Renal cortical epithelial cell (primary cell): ENCODE data around the gene ROR2. TPM values are rescaled to one million over a fixed set of nuclear protein-coding genes. Genes with fewer than 3 reads are reported as not detected.
"Not testable (repeated sequence)": the region's sequence is repeated elsewhere in the genome, so short reads cannot be mapped to it uniquely, and the experiment has no call there.

Experiments used
- DNase-seq: peaks from one replicate; pipeline ENCODE4 v3.0.0-alpha.2; 2011; ENCODE audit warnings: low read depth
- total RNA-seq: library from RNA; depleted of rRNA; stranded (reverse); fragments of >200 nt; gene quantifications from 2 replicates; pipeline ENCODE4 v1.2.3, GENCODE V29; 2014

ROR2 gene
- total RNA-seq, 1 donor from 2014 or later = 4.4 TPM

DNA sequence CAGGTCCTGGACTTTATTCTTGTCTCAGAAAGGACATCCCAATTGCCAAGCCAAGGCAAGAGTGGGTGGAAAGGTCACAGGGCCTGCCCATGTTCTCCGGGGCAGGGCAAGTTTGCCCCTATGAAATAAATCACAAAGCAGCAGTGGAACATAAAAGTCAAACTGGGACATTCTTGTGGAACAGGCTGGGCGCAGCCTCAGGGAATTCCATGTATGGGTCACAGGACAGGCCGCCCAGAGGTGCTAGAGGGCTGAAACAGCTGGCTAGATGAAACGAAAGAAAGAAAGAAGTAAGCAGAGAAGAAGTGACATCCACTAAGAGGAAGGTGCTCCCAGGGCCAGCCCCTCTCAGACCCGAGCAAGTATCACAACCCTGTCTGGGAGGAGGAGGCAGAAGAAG is 307.3 kb downstream of the ROR2 start:
- no peak for DNase-seq

- DNase-seq = no peak
These were observed 309.6 kb downstream of the ROR2 start for GRCh38 chr9:91640428-91640827.

- no peak for DNase-seq
These were observed 311.0 kb downstream of the ROR2 start for GRCh38 chr9:91639054-91639453.

- DNase-seq = not testable (repeated sequence)
These were observed 315.2 kb downstream of the ROR2 start for GRCh38 chr9:91634832-91635231.

DNA sequence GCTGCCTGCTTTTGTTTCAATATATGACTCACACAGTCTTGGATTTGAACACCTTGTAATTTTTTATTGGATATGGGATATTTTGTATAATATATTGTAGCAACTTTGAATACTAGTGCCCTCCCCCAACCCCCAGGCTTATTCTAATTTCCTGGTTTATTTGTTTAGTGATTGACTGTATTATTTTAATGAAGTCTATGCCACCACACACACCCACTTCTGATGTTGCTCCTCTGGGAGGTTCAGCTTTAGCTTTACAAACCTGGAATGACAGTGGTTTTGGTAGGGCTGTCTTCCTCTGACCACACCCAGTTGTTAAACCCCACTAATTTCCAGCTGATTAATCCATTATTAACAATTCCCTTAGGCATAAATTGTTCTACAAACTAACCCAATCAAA is 320.3 kb downstream of the ROR2 start:
- no peak for DNase-seq

- DNase-seq = no peak
These were observed 321.1 kb downstream of the ROR2 start for GRCh38 chr9:91628892-91629291.

- DNase-seq = no peak
These were observed 324.7 kb downstream of the ROR2 start for GRCh38 chr9:91625331-91625730.

DNA sequence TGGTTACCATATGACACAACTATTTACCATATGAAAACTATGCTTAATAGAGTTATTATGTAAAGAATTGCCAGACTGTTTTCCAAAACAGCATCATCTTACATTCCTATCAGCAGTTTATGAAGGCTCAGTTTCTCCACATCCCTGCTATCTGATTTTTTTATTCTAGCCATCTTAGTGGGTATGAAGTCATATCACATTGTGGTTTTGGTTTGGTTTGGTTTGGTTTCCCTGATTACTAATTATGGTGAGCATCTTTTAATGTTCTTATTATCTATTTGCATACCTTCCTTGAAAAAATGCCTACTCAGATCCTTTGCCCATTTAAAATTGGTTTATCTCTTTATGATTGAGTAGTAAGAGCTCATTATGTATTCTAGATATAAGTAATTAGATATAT is 327.0 kb downstream of the ROR2 start:
- no peak for DNase-seq

GRCh38 chr9:91622121-91622520 is 327.9 kb downstream of the ROR2 start:
- DNase-seq = not testable (repeated sequence)

DNA sequence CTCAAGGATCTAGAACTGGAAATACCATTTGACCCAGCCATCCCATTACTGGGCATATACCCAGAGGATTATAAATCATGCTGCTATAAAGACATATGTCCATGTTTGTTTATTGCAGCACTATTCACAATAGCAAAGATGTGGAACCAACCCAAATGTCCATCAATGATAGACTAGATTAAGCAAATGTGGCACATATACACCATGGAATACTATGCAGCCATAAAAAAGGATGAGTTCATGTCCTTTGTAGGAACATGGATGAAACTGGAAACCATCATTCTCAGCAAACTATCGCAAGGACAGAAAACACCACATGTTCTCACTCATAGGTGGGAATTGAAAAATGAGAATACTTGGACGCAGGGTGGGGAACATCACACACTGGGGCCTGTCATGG is 336.0 kb downstream of the ROR2 start:
- not testable (repeated sequence) for DNase-seq

GRCh38 chr9:91611582-91611981 is 338.4 kb downstream of the ROR2 start:
- DNase-seq = no peak

DNA sequence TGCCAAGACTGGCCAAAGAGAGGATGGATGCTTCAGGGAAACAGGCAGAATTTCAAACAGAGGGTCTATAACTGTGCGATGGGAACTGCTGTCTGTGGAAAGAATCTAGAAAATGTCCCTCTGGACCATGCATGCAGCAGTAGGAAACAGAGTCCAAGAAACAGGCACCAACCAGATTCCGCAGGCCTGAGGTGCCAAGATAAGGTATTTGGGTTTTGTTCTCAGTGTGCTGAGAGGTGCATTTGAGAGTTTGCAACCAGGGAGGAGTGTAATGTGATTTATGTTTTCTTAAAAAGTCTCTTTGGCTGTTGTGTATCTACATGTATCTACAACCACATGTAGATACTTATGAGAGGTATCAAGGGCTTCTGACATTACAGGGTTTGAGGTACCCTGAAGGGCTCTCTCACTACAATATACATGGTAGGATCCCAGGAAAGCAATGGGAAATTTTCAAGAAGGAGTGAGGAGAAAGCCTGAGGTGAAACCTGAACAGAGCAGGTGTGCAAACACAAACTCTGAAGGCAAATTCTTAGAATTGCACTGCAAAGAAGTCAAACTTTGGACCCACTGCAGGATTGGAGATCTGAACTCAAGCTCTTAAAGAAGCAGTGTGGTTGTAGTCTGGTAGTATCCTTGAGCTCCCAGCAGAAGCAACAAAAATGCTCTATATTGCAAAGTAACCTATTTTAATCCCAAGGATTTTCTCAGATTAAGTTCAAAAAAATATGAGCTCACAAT is 343.6 kb downstream of the ROR2 start:
- DNase-seq = no peak

DNA sequence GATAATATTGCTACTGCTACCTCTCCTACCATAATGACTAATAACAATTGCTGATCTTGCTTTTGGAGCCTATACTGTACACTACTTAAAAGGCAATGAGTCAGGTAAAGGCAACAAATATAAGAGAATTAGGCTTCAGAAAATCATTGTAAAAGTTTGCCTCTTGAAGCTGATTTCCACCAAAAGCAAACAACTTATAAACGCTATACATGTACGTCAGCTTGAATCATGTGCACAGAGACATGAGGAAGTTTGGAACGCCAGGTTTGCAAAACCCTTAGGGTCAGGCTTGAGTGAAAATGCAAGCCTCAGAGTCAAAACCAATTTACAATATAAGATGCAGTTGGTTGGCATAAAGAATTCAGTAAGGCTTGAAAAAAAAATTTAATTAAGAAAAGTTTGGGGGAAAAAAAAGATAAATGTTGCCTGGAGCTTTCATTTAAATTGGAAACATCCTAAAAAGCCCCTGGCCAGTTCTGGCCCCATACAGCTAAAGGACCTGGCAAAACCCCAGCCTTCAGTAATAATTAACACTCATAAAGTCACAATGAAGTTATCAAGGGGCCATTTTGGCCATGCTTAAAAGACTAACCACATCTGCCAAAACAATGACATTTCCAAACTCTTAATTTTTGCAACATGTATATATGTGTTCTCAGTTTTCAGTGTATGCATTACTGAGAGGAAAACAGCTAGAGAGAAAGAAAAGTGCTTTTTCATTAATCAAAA is 345.4 kb downstream of the ROR2 start:
- DNase-seq = no peak

DNA sequence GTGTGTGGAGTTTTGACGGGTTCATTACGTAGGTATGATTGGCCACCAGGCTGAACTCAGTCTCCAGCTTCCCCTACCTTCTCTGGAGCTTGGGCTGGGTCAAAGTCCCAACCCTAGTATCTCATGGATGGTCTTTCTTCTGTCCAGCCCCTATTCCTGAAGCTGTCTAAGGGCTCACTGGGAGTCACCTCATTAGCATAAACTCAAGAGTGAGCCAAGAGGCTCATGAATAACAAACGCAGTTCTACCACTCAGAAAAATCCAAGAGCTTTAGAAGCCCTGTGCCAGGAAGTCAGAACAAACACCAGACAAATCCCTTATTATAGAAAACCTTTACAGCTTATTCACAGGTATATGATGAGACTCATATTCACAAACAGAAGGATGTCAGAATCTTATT is 346.1 kb downstream of the ROR2 start:
- no peak for DNase-seq

GRCh38 chr9:91599564-91599963 is 350.5 kb downstream of the ROR2 start:
- no peak for DNase-seq

GRCh38 chr9:91591627-91592026 is 358.4 kb downstream of the ROR2 start:
- no peak for DNase-seq

DNA sequence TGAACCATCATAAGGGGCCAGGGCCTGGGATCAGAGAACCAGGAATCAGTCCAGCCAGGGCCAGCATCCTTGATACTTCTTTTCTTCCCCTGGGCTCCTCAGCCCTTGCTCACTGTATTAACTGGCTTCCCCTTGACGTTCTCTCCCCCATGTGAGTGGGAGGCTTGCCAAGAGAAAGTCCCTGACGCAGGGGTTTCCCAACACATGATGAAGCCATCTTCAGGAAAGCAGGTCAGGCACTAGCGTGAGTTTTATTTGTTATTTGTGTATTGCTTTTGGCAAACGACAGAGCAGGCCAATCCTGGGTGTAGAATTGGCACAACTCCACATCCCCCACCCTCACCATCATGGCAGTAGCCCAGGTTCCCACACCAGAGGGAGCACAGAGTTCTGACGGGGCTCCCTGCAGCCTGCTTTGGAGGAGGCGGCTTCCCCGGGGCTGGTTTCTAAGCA is 360.9 kb downstream of the ROR2 start:
- DNase-seq = peak; percentile 22

GRCh38 chr9:91586282-91586681 is 363.7 kb downstream of the ROR2 start:
- no peak for DNase-seq

DNA sequence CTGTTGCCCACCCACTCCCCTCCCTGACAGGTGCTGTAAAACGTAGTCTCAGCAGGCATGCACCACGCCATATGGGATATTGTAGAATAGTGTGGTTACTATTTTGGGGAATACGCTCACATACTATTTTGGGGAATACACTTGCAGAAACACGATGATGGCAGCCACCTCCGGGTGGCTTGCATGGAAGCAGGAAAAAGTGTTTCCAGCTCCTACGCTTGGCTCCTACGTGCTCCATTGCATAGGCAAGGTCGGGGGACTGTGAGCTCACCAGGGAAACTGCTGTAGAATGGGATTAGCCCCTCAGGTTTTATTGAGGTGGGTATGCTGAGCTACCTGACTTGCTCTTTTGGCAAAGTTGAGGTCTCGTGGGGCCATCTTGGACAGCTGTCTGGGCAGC is 366.1 kb downstream of the ROR2 start:
- DNase-seq = no peak

DNA sequence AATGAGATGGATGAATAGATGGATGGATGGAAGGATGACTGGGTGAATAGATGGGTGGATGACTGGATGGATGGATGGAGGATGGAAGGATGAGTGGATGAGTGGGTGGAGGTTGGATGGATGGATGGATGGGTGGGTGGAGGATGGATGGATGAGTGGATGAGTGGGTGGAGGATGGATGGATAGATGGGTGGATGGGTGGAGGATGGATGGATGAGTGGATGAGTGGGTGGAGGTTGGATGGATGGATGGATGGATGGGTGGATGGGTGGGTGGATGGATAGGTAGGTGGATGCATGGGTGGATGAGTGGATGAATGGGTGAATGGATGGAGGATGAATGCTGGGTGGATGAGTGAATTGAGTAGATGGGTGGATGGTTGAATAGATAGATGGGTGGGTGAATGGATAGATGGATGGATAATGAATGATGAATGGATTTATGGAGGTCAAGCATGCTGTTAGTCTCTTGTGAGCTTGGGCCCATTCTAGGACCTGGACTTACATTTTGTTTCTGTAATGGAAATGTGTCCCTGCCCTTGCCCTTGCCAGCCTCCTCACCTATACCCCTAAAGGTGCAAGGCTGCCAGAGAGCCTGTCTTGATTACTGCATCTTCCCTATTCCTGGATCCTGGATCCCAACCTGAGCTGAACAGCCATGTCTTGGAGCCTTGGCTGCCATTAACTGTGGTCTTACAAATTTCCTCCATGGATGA is 366.7 kb downstream of the ROR2 start:
- no peak for DNase-seq

- no peak for DNase-seq
These were observed 367.8 kb downstream of the ROR2 start for GRCh38 chr9:91582181-91582580.

GRCh38 chr9:91580136-91580535 is 369.9 kb downstream of the ROR2 start:
- peak; percentile 13 for DNase-seq

DNA sequence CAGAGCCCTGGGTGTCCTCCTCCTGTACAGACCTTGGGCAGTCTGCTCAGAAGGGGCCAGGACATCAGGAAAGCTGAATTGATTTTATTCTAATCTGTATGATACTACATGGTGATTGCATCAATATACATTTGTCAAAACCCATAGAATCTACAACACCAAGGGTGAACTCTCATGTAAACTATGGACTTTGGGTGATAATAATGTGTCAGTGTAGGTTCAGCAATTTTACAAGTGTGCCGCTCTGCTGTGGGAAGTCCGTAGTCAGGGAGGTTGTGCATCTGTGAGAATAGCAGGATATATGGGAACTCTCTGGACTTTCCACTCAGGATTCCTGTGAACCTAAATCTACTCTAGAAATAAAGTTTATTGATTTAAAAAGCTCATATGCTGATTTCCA is 371.1 kb downstream of the ROR2 start:
- DNase-seq = no peak
